HTERT RPE-1 (cell line): ENCODE data around the gene LDB2.

Source experiments
- in situ Hi-C: fragments of 300-500 bp; cut with MboI; formaldehyde crosslinking; loops from 4 replicates; pipeline ENCODE4 v1.14.3; 2020; ENCODE audit warnings: low sequenced_read_pairs

LDB2 gene

GRCh38 chr4:16809064-16809463 is 89.4 kb downstream of the LDB2 start:
- in situ Hi-C loops, result no loop called here

- in situ Hi-C loops, result no loop called here
These were observed 91.1 kb downstream of the LDB2 start for GRCh38 chr4:16807355-16807754.

GRCh38 chr4:16804581-16804980 is 93.9 kb downstream of the LDB2 start:
- in situ Hi-C loops, result no loop called here

DNA sequence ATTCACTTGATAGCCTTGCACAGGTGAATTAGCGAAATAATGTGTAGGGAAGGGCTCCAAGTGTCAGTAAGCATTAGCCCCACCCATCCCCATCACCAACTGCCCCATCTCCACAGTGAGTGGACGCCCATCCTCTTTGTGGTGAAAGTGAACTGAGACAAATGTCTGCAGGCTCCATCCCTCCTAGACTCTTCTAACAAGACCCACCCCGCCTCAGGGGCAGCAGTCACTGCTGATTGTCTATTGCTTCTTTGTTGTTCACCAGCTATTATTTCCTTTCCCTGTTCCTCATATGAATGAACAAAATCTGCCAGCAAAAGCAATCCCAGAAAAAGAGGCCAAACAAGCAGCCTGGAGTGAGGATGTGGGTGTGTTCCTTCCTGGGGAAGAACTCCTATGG is 96.4 kb downstream of the LDB2 start:
- in situ Hi-C loops, result no loop called here

DNA sequence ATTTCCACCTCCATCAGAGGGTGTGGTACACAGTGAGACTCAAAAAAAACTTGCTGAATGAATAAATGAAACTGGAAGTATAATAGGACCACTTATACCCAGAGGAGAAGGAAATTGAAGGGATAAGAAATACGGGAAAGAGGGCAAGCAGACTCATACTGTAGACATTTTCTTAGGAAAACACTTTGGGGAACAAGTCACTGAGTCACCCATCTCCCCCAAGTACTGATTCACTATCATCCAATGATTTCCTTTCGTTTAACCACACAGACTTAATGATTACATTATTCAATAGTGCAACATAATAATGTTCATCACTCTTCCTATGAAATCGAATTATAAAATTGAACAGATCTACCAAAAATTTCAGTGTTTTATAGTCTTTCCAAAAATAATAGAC is 97.1 kb downstream of the LDB2 start:
- in situ Hi-C loops, result no loop called here

- in situ Hi-C loops, result no loop called here
These were observed 103.5 kb downstream of the LDB2 start for GRCh38 chr4:16794816-16795445.

DNA sequence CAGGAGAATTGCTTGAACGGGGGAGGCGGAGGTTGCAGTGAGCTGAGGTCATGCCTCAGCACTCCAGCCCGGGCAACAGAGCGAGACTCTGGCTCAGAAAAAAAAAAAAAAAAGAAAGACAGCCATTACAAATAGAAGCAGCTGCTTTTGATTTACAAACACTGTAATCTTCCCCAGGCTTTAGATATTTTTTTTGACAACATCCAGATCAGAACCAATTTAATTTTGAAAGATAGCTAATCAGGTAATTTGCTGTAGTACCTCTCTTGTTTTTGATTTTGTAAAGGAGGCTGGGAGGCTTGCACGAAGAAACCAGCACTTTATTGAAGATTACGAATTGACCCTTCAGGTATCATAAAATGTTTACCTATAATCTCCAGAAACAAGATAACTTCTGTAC is 107.0 kb downstream of the LDB2 start:
- in situ Hi-C loops, result no loop called here

DNA sequence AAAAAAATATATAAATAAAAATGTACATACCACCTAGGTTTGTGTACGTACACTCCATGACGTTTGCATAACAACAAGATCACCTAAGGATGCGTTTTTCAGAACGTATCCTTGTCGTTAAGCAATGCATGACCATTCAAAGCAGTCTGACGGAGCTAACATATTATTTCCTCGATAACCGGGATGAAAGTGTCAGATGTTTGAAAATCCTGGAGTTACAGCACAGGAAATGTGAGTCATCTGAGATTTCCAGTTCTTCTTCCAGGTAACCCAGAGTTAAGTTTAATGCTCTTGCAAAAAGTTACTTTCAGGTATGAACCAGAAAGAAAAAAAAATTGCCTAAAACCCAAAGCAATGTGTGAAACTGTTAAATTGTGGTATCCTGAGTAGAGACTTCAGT is 107.9 kb downstream of the LDB2 start:
- in situ Hi-C loops, result no loop called here

DNA sequence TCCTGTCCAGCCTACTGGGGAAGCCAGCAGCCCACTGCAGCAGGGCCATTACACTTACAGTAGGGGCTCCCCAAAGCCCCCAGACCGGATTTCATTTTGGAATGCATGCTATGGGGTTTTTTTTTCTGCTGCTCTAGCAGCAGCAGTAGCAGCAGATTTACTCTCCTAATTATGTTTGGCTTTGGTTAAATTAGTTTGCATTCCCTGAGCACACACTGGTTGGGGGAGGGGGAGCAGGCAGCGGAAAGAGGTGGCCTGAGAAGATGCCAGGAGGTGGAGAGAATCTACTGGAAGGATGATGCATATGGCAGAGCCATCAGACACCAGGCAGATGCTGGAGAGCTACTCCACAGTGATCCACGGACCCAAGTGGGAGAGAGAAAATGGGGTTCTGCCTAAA is 109.6 kb downstream of the LDB2 start:
- in situ Hi-C loops, result no loop called here

- in situ Hi-C loops, result no loop called here
These were observed 112.5 kb downstream of the LDB2 start for GRCh38 chr4:16785793-16786527.

DNA sequence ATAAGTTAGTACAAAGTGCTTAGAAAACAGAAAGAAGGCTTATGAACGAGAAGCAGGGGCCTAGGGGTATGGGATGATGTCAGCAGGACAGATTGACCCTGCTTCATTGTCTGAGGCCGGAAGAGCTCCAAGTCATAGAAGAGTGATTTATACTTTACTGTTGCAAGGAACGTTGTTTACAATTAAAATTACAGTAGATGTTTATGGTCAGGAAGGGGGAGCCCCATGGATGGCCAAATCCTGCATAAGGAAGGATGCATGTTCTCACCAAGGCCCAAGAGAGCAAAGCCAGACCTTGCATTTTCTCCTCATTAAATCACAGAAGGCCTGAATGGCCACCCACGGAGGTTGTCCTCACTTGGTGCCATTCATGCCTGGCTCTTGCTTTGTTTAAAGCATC is 115.3 kb downstream of the LDB2 start:
- in situ Hi-C loops, result no loop called here

- in situ Hi-C loops, result no loop called here
These were observed 119.3 kb downstream of the LDB2 start for GRCh38 chr4:16779028-16779675.

- in situ Hi-C loops, result no loop called here
These were observed 120.7 kb downstream of the LDB2 start for GRCh38 chr4:16777726-16778125.

- in situ Hi-C loops, result no loop called here
These were observed 122.9 kb downstream of the LDB2 start for GRCh38 chr4:16775411-16776154.

DNA sequence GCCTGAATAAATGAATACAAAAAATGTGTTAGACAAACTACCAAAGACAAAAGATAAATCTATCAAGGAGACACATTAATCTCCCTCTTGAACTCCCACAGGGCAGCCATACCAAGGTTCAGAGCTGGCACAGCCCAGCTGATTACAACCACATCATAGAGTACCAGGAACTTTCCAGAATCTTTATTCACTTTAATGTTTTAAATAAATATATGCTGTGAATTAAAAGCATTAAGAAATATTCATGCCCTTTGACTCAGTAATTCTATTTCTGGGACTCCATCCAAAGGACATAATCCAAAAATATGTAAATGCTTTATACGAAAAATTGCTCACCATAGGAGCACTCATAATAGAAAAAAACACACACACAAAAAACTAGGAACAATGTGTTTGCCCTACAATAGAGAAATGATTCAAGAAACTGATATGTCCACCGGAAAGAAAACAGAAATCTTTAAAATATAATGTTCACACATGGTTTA is 126.0 kb downstream of the LDB2 start:
- in situ Hi-C loops, result no loop called here

GRCh38 chr4:16770710-16771285 is 127.6 kb downstream of the LDB2 start:
- in situ Hi-C loops, result no loop called here

GRCh38 chr4:16767861-16768260 is 130.6 kb downstream of the LDB2 start:
- in situ Hi-C loops, result no loop called here

- in situ Hi-C loops, result no loop called here
These were observed 131.2 kb downstream of the LDB2 start for GRCh38 chr4:16767251-16767650.

DNA sequence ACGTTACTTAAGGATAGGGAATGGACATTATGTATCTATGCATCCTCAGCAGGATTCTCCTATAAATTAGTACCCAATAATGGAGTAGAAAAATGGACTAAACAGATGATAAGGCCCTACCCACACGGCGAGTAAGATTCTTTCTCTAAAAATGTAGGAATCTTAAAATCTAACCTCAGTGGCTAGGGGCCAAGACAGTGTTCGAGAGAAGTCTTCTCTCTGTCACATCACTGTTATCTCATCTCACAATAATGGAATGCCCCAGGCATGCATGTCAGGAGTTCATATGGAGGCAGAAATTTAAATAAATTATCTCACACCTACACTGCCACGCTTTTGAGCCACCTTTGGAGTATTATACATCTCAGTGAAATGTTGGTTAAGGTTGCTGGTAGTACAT is 132.9 kb downstream of the LDB2 start:
- in situ Hi-C loops, result no loop called here

DNA sequence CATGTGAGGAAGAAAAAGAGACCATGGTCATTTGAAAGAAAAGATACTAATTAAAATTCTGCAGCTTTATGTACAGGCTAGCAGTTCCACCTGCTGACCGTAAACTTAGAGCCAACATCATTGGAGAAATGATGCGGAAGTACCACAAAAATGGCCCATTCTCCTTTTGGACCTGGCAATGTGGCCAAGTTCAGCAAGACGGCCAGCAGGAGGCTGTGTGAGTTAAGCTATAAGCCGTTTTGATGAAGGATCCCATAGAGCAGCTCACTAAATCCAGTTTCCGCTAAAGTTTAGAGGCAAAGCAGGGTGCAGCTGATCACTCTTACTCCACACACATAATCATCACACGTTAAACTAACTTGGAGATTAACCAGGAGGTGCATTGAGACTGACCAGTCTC is 133.8 kb downstream of the LDB2 start:
- in situ Hi-C loops, result no loop called here
